H1 (cell line): Measurements from ENCODE around the gene CUX1.

Experiments
- CHD2 ChIP-seq: IDR thresholded peaks from 2 replicates; pipeline ENCODE4 v1.6.1; 2012; ENCODE audit warnings: low read length, improper control_type of control experiment
- EGR1 ChIP-seq: IDR thresholded peaks from 2 replicates; pipeline ENCODE4 v1.6.1; 2011; ENCODE audit warnings: low read depth, low read length, borderline replicate concordance
- EZH2 ChIP-seq: fragments of 200-600 bp; sonication (generic); IDR thresholded peaks from 2 replicates; pipeline ENCODE4 v1.7.1; 2012; ENCODE audit warnings: low read depth, mild to moderate bottlenecking, moderate library complexity, low read length, inconsistent platforms; ENCODE audit not compliant: severe bottlenecking
- GABPA ChIP-seq: IDR thresholded peaks from 2 replicates; pipeline ENCODE4 v1.6.1; 2011; ENCODE audit warnings: mild to moderate bottlenecking, low read length, moderate library complexity, borderline replicate concordance; ENCODE audit not compliant: insufficient read depth
- HDAC2 ChIP-seq, 2 experiments: fragments of 300-600 bp in 1 of 2; sonication (generic) in 1 of 2; IDR thresholded peaks; 2 replicates each; pipeline ENCODE4 v1.6.1; 2011 to 2012; ENCODE audit warnings: low read depth in 2 of 2, low read length in 2 of 2, mild to moderate bottlenecking in 2 of 2, moderate library complexity in 2 of 2, borderline replicate concordance in 1 of 2, inconsistent platforms in 1 of 2
- HDAC6 ChIP-seq: IDR thresholded peaks from one replicate; pipeline ENCODE4 v1.7.1; 2012; ENCODE audit warnings: low read depth, mild to moderate bottlenecking, inconsistent platforms, low read length, moderate library complexity
- MAFK ChIP-seq: IDR thresholded peaks from 2 replicates; pipeline ENCODE4 v1.6.1; 2012; ENCODE audit warnings: low read depth, mild to moderate bottlenecking, improper control_type of control experiment, low read length
- MAX ChIP-seq: IDR thresholded peaks from 2 replicates; pipeline ENCODE4 v1.6.1; 2012; ENCODE audit warnings: inconsistent platforms
- PHF8 ChIP-seq: fragments of 200-600 bp; sonication (generic); conservative IDR thresholded peaks from 2 replicates; pipeline ENCODE4 v1.7.1; 2012; ENCODE audit warnings: low read depth, mild to moderate bottlenecking, inconsistent platforms, low read length, moderate library complexity
- POLR2A ChIP-seq, 2 experiments: IDR thresholded peaks; 1 replicate in 1 of 2; 2 replicates in 1 of 2; pipeline ENCODE4 v1.6.1; 2011; ENCODE audit warnings: low read depth in 2 of 2, low read length in 2 of 2, mild to moderate bottlenecking in 2 of 2; ENCODE audit errors: control extremely low read depth in 1 of 2
- TAF1 ChIP-seq: IDR thresholded peaks from 2 replicates; pipeline ENCODE4 v1.6.1; 2011; ENCODE audit warnings: mild to moderate bottlenecking, low read depth, low read length
- USF2 ChIP-seq: IDR thresholded peaks from 2 replicates; pipeline ENCODE4 v1.6.1; 2011; ENCODE audit warnings: low read length, improper control_type of control experiment
- ZNF274 ChIP-seq: IDR thresholded peaks from 2 replicates; pipeline ENCODE4 v1.7.0; 2012; ENCODE audit warnings: low read length, borderline replicate concordance; ENCODE audit errors: extremely low read depth
- TF ChIP-seq, protein P1 (sequence below), 3 experiments: IDR thresholded peaks; 1 replicate in 2 of 3; 2 replicates in 1 of 3; pipeline versions ENCODE4 v1.5.1 to v1.6.1; 2011; ENCODE audit warnings: low read length in 3 of 3, mild to moderate bottlenecking in 3 of 3, inconsistent platforms in 2 of 3, low read depth in 1 of 3, moderate library complexity in 1 of 3; ENCODE audit not compliant: insufficient read depth in 1 of 3; ENCODE audit errors: control extremely low read depth in 1 of 3

- TF ChIP-seq EGR1 (no peak), USF2 (no peak), GABPA (no peak), CHD2 (no peak), EZH2 (no peak), HDAC6 (no peak), HDAC2 (IDR thresholded peaks at IDR 0.05; ENCODE audit: borderline replicate concordance in 1 of 2, low read depth in 2 of 2, low read length in 2 of 2) (no peak), PHF8 (no peak), ZNF274 (no peak), MAX (no peak), POLR2A (IDR thresholded peaks at IDR 0.05; ENCODE audit: control extremely low read depth in 1 of 2, low read depth in 2 of 2, low read length in 2 of 2) (no peak), MAFK (no peak), TAF1 (no peak)
- TF ChIP-seq, protein P1, sequence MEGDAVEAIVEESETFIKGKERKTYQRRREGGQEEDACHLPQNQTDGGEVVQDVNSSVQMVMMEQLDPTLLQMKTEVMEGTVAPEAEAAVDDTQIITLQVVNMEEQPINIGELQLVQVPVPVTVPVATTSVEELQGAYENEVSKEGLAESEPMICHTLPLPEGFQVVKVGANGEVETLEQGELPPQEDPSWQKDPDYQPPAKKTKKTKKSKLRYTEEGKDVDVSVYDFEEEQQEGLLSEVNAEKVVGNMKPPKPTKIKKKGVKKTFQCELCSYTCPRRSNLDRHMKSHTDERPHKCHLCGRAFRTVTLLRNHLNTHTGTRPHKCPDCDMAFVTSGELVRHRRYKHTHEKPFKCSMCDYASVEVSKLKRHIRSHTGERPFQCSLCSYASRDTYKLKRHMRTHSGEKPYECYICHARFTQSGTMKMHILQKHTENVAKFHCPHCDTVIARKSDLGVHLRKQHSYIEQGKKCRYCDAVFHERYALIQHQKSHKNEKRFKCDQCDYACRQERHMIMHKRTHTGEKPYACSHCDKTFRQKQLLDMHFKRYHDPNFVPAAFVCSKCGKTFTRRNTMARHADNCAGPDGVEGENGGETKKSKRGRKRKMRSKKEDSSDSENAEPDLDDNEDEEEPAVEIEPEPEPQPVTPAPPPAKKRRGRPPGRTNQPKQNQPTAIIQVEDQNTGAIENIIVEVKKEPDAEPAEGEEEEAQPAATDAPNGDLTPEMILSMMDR (IDR thresholded peaks at IDR 0.05; ENCODE audit: control extremely low read depth in 1 of 3, insufficient read depth in 1 of 3, low read depth in 1 of 3, low read length in 3 of 3): no peak
Measured at GRCh38 chr7:102283477-102284189, 466.2 kb downstream of the CUX1 start.
